ENCODE results near the gene MKNK2. TPM values are rescaled to one million over a fixed set of nuclear protein-coding genes. Genes with fewer than 3 reads are reported as not detected.

The MKNK2 gene
- total RNA-seq, 1 experiment from 2014 or later: 96.8 TPM

DNA sequence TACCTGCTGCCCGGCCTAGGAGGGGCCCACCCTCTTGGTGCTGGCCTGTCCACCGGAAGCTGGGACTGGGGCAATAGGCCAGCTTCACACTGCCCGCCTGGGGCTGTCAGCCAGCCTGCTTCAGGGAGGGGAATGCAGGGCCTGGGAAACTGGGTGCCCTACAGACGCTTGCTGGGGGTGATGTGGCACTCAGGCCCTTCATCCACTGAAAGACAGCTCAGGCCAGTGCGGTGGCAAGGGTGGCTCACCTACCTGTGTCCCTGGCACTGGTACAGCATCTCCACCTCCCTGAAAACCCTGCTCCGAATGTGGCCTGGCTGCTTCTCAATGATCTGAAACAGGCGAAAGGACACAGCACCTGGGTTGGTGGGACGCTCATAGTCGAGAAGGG, 7.8 kb downstream of the MKNK2 start:
- CTCF ChIA-PET: no interaction called here
- H3K27me3 ChIP-seq (ENCODE audit: low read length): no peaks in the 10 kb centered on the region
- peaks cover 12% of the 10 kb centered on the region for H3K4me1 ChIP-seq (ENCODE audit: insufficient read depth, low read length)
- H2AFZ ChIP-seq (ENCODE audit: low read length): no peak overlapping the region
- peaks cover 27% of the 10 kb centered on the region for H3K79me2 ChIP-seq (ENCODE audit: low read length)
- TF ChIP-seq EZH2phosphoT487 (IDR thresholded peaks at IDR 0.05; ENCODE audit: borderline replicate concordance, low read length): no peak
- TF ChIP-seq EZH2 (IDR thresholded peaks at IDR 0.05; ENCODE audit: low read length, unreplicated experiment): no peak
- TF ChIP-seq, protein P1, sequence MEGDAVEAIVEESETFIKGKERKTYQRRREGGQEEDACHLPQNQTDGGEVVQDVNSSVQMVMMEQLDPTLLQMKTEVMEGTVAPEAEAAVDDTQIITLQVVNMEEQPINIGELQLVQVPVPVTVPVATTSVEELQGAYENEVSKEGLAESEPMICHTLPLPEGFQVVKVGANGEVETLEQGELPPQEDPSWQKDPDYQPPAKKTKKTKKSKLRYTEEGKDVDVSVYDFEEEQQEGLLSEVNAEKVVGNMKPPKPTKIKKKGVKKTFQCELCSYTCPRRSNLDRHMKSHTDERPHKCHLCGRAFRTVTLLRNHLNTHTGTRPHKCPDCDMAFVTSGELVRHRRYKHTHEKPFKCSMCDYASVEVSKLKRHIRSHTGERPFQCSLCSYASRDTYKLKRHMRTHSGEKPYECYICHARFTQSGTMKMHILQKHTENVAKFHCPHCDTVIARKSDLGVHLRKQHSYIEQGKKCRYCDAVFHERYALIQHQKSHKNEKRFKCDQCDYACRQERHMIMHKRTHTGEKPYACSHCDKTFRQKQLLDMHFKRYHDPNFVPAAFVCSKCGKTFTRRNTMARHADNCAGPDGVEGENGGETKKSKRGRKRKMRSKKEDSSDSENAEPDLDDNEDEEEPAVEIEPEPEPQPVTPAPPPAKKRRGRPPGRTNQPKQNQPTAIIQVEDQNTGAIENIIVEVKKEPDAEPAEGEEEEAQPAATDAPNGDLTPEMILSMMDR (conservative IDR thresholded peaks at IDR 0.05; ENCODE audit: low read depth, low read length): no peak
- DNase-seq (no peak), ATAC-seq (no peak)
- no peaks in the 10 kb centered on the region for H3K9me3 ChIP-seq (ENCODE audit: low read length)
- H3K9me2 ChIP-seq (replicated peaks; ENCODE audit: low read length): no peaks in the 10 kb centered on the region
- intact Hi-C loops (cut with micrococcal nuclease): no loop called here
- H3K4me3 ChIP-seq (ENCODE audit: low read length): no peak overlapping the region
- H3K36me3 ChIP-seq (ENCODE audit: low read depth, low read length): peaks cover 2% of the 10 kb centered on the region; the same call in 1 of the 2 replicates
- H3K27ac ChIP-seq (ENCODE audit: low read length): no peak overlapping the region
- no TSS peak for BruUV-seq (replicated peaks)
- H3F3A ChIP-seq (ENCODE audit: low read length, unreplicated experiment): no peaks in the 10 kb centered on the region
- H3K9ac ChIP-seq (ENCODE audit: low read length): no peak overlapping the region
- H3K4me2 ChIP-seq (ENCODE audit: low read length): no peak overlapping the region
- peaks cover 14% of the 10 kb centered on the region for H4K20me1 ChIP-seq (ENCODE audit: low read length)
- POLR2A ChIA-PET (ENCODE audit: unreplicated experiment): interaction anchor here (0.5 kb wide), 1 partner anchor 580 kb away, joined by 5 read pairs; no protein-coding TSS in a partner anchor

DNA sequence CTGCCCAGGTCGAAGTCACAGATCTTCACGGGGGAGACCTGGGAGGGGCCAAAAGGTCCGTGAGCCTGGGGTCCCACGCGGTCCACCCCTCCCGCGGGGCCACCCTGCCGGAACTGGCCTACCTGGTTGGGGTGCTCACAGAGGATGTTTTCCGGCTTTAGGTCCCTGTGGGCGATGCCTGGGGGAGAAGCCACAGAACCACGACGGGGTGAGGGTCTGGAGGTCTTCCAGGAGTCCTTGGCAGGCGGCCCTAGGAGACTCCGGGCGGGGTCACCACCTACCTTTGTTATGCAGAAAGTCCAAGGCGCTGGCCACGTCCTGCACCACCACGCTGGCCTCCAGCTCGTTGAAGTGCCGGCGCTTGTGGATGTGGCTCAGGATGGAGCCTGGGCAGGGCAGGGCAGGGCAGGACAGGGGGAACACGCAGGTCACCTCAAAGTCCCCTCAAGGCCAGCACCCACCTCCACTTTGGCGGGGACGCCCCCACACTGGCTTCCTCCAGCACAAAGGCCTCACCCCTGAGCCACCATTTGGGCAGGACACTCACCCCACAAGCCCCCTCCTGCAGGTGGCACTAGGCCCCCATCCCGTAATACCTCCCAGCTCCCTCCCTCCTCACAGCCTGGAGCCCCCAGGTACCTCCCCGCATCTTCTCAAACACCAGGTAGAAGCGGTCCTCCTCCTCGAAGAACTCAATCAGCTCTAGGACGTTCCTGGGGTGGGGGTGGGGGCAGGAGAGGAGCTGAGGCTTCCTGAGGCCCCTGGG, 8.4 kb downstream of the MKNK2 start:
- TF ChIP-seq, protein P1 (conservative IDR thresholded peaks at IDR 0.05; ENCODE audit: low read depth, low read length): no peak
- TF ChIP-seq EZH2phosphoT487 (IDR thresholded peaks at IDR 0.05; ENCODE audit: borderline replicate concordance, low read length) (no peak), EZH2 (IDR thresholded peaks at IDR 0.05; ENCODE audit: low read length, unreplicated experiment) (no peak)
- H3K4me1 ChIP-seq (ENCODE audit: insufficient read depth, low read length): peaks cover 6% of the 10 kb centered on the region; the same call in 1 of the 2 replicates
- no peak overlapping the region for H3K27ac ChIP-seq (ENCODE audit: low read length)
- no peak overlapping the region for H3K4me2 ChIP-seq (ENCODE audit: low read length)
- no peaks in the 10 kb centered on the region for H3K9me2 ChIP-seq (replicated peaks; ENCODE audit: low read length)
- no peaks in the 10 kb centered on the region for H3K27me3 ChIP-seq (ENCODE audit: low read length)
- ChIA-PET POLR2A (ENCODE audit: unreplicated experiment) (interaction anchor here (0.5 kb wide), 1 partner anchor 580 kb away, joined by 5 read pairs; no protein-coding TSS in a partner anchor), CTCF (no interaction called here)
- ATAC-seq: no peak
- H4K20me1 ChIP-seq (ENCODE audit: low read length): peaks cover 8% of the 10 kb centered on the region
- DNase-seq: no peak
- intact Hi-C loops (cut with micrococcal nuclease): no loop called here
- peaks cover 2% of the 10 kb centered on the region; the same call in 1 of the 2 replicates for H3K36me3 ChIP-seq (ENCODE audit: low read depth, low read length)
- H3K9ac ChIP-seq (ENCODE audit: low read length): no peak overlapping the region
- H3K79me2 ChIP-seq (ENCODE audit: low read length): peaks cover 21% of the 10 kb centered on the region
- no peaks in the 10 kb centered on the region for H3K9me3 ChIP-seq (ENCODE audit: low read length)
- no peak overlapping the region for H3K4me3 ChIP-seq (ENCODE audit: low read length)
- H2AFZ ChIP-seq (ENCODE audit: low read length): no peak overlapping the region
- BruUV-seq (replicated peaks): no TSS peak
- H3F3A ChIP-seq (ENCODE audit: low read length, unreplicated experiment): no peaks in the 10 kb centered on the region
